ENCODE data around the gene MKNK1.

MKNK1 gene

DNA sequence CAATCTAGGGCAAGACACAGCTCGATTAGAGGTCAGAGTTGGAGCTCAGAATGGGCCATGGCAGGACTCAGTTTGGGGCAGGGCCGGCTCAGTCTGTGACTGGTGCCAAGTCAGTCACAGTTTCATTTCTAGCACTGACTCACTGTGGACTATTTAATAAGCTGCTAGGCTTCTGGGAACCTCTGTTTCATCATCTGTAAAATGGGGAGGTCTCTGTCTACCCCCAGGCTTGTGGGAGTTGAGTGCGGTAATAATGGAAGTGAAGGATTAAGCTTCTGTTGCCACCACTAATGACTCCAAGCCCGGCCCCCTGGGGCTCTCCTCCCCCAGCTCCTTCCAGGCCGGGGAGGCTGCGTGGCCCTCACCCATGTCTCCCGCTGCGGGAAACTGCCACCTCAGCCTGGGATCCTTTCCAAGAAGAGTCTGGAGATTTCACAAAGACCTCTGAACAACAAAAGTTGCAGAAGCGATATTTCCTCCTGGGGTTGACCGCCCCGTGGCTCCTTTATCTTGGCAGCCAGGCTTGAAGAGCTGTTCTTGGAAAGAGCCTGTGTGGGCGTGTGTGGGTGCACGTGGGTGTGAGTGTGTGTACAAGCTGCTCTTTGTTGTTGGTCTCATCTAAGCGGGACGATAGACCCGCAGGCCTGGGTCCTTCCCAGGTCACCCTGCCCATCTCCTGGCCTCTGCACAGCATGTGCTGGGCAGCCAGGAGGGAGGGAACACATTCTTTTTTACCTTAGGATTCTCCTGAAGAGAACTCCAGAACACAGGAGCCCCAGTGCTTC is 81.7 kb downstream of the MKNK1 start:
- no peak for TF ChIP-seq CTCF (IDR thresholded peaks at IDR 0.05; ENCODE audit: low read depth, low read length)
- H3K4me3 ChIP-seq (ENCODE audit: low read depth, low read length), result no peak overlapping the region

- no peak overlapping the region for H3K4me3 ChIP-seq (ENCODE audit: low read depth, low read length)
- TF ChIP-seq CTCF (IDR thresholded peaks at IDR 0.05; ENCODE audit: low read depth, low read length), result no peak
Observed at GRCh38 chr1:46521414-46521813, 82.7 kb downstream of the MKNK1 start.

GRCh38 chr1:46520063-46520911 is 83.8 kb downstream of the MKNK1 start:
- H3K4me3 ChIP-seq (ENCODE audit: low read depth, low read length), result no peak overlapping the region
- TF ChIP-seq CTCF (IDR thresholded peaks at IDR 0.05; ENCODE audit: low read depth, low read length), result no peak

- TF ChIP-seq CTCF (IDR thresholded peaks at IDR 0.05; ENCODE audit: low read depth, low read length), result no peak
- no peak overlapping the region for H3K4me3 ChIP-seq (ENCODE audit: low read depth, low read length)
Observed at GRCh38 chr1:46519209-46519608, 84.9 kb downstream of the MKNK1 start.

- no peak for TF ChIP-seq CTCF (IDR thresholded peaks at IDR 0.05; ENCODE audit: low read depth, low read length)
- H3K4me3 ChIP-seq (ENCODE audit: low read depth, low read length), result no peak overlapping the region
Observed at GRCh38 chr1:46517932-46518498, 86.1 kb downstream of the MKNK1 start.

DNA sequence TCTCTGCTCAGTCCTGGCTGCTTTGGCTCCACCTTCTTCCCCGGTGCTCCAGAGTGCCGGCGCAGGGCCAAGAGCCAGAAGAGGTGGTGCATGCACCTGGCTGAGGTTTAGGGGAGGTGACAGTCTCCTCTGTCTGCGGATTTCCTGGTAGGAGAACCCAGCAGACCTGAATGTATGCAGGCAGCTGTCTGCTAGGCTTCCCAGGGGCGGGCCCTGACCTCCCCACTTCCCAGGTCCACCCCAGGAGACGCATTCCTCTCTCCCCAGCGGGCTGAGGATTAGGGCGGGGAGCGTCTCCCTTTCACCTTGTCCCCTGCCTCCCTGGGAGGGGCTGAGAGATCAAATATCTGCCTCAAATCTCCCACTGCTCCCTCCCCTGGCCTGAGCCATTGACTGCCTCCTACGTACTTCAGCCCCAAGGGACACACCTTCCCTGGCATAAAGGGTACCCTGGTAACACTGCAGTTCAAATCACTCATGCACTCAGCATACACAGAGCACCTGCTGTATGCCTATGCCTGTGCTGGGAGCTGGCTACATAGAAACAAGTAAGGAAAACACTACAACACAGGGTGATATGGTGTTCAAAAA is 87.0 kb downstream of the MKNK1 start:
- no peak overlapping the region for H3K4me3 ChIP-seq (ENCODE audit: low read depth, low read length)
- TF ChIP-seq CTCF (IDR thresholded peaks at IDR 0.05; ENCODE audit: low read depth, low read length), result no peak

Data from WI38 (cell line).